CMK (cell line): ENCODE results near the gene CLDN9.
A peak's percentile ranks its signal among the peaks of the same experiment; 100 is the strongest.

Experiments used
- DNase-seq: peaks from one replicate; pipeline ENCODE4 v3.0.0-alpha.2; 2010; ENCODE audit warnings: low read depth

CLDN9 gene

DNA sequence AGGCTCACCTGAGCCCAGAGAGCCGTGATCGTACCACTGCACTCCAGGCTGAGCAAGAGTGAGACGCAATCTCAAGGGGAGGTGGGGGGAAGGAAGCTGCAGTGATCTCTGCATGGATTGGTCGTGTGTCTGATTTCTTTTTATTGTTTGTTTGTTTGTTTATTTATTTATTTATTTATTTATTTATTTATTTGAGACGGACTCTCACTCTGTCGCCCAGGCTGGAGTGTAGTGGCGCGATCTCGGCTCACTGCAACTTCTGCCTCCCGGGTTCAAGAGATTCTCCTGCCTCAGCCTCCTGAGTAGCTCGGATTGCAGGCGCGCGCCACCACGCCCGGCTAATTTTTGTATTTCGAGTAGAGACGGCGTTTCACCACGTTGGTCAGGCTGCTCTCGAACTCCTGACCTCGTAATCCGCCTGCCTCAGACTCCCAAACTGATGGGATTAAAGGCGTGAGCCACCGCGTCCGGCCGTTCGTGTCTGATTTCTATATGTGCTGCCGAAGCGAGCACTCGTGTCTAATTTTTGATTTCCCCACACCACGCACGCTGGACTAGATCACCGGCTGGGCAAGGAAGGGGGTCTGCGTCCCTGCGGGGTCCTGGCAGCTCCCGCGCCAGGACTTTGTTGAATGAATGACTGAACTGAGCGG, 7.0 kb downstream of the CLDN9 start:
- no peak for DNase-seq

- DNase-seq, result no peak
Measured at GRCh38 chr16:3020247-3020603, 7.5 kb downstream of the CLDN9 start, which contains the start of gene TNFRSF12A. TNFRSF12A (plus strand) TSS chr16:3020368; CDS start chr16:3020398, 30 bp downstream.

- no peak for DNase-seq
Measured at GRCh38 chr16:3020604-3021448, 8.1 kb downstream of the CLDN9 start.

DNA sequence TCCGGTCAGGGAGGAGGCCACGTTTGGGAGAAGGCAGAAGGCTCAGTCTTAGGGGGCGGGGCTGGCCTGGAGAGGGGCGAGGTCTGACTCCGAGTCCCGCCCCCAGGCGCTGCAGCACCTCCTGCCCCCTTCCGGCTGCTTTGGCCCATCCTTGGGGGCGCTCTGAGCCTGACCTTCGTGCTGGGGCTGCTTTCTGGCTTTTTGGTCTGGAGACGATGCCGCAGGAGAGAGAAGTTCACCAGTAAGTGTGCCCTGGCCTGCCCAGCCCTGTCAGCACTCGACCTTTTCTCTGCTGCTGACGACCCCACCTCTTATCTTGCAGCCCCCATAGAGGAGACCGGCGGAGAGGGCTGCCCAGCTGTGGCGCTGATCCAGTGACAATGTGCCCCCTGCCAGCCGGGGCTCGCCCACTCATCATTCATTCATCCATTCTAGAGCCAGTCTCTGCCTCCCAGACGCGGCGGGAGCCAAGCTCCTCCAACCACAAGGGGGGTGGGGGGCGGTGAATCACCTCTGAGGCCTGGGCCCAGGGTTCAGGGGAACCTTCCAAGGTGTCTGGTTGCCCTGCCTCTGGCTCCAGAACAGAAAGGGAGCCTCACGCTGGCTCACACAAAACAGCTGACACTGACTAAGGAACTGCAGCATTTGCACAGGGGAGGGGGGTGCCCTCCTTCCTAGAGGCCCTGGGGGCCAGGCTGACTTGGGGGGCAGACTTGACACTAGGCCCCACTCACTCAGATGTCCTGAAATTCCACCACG, 8.9 kb downstream of the CLDN9 start:
- DNase-seq, result no peak

DNA sequence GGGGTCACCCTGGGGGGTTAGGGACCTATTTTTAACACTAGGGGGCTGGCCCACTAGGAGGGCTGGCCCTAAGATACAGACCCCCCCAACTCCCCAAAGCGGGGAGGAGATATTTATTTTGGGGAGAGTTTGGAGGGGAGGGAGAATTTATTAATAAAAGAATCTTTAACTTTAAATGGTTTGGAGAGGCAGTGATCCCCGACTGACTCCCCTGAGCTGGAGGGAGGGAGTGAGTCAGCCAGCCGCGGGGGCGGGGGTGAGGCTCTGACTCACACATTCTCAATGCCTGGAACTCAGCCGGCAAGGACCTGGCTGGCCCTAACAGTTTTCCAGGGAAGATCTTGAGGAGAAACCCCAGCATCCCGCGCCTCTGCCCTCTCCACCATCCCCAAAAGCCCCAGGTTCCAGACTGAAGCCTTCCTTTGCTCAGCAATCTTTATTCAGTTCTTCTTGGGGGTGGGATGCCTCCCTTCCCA, 9.5 kb downstream of the CLDN9 start:
- no peak for DNase-seq

GRCh38 chr16:3022684-3023414, 10.1 kb downstream of the CLDN9 start:
- no peak for DNase-seq

DNA sequence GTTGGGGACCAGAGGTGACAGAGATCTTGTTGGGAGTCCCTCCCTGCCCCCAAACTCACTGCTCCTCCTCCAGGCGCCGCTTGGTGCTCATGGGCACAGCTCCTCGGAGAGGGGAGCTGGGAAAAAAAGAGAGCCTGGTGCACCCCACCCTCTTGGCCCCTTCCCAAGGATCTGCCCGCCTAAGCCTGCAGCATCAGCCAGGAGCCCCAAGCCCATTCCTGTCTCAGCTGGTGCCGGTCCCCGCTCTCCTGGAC, 10.6 kb downstream of the CLDN9 start:
- no peak for DNase-seq

DNA sequence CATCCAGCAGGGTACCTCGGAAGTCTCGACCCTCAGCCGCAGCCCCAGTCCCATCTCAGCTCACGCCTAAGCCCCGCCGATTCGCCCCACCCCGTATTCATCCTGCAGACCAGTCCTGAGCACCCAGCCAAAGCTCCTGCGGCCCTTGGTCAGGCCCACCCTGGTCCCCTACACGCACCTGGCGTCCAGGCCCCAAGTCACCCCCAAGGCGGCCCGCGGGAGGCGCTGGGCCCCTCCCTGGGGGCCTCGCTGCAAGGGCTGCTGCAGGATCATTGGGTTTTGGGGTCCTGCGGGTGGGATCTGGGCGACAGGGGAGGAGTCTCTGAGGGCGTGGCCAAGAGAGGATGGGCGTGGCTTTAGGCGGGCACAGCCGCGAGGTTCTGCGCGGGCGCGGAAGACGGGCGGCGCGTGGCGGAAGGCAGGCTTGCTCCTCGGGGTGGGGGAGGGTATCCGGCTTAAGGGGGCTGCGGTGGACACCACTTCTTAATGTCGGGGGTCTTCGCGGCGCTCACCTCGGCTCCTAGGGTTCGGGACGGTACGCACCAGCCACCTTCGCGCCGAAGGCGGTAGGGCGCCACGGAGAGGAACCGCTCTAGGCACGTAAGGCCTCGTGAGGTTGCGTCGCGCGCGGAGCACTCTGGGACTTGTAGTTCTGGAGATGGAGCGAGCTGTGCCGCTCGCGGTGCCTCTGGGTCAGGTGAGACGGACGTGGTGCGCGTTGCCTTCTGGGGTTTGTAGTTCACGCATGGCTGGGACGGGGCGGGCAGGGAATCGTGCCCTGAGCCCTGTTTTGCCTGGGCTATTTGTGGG, 11.2 kb downstream of the CLDN9 start, which contains the start of the genes HCFC1R1 and THOC6:
Gene HCFC1R1 (minus strand): TSS at position 274 of the 810 bp plus-strand sequence. CDS start 1 bp downstream, at position 273.
Gene THOC6 (plus strand): TSS at position 367 of the 810 bp plus-strand sequence. CDS start 292 bp downstream, at position 659.
- DNase-seq, result peak; percentile 97

GRCh38 chr16:3025032-3026002, 12.6 kb downstream of the CLDN9 start:
- DNase-seq, result no peak

DNA sequence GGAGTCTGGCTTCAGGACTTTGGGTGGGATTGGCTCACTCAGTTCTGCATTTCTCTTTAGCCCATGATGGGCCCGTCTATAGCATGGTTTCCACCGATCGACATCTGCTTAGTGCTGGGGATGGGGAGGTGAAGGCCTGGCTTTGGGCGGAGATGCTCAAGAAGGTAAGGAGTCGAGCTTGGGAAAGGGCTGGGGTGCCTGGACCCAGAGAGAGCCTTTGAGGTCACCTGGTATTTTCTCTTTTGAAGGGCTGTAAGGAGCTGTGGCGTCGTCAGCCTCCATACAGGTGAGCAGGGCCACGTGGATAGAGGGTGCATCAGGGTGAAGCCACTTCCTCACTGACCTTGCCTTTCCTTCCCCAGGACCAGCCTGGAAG, 13.3 kb downstream of the CLDN9 start:
- DNase-seq, result no peak

- DNase-seq, result no peak
Measured at GRCh38 chr16:3026609-3027488, 14.1 kb downstream of the CLDN9 start.

GRCh38 chr16:3027489-3027795, 14.7 kb downstream of the CLDN9 start:
- DNase-seq, result no peak

- no peak for DNase-seq
Measured at GRCh38 chr16:3027983-3028715, 15.4 kb downstream of the CLDN9 start.

GRCh38 chr16:3028716-3029319, 16.1 kb downstream of the CLDN9 start:
- DNase-seq, result no peak

GRCh38 chr16:3029491-3030221, 16.9 kb downstream of the CLDN9 start:
- no peak for DNase-seq

DNA sequence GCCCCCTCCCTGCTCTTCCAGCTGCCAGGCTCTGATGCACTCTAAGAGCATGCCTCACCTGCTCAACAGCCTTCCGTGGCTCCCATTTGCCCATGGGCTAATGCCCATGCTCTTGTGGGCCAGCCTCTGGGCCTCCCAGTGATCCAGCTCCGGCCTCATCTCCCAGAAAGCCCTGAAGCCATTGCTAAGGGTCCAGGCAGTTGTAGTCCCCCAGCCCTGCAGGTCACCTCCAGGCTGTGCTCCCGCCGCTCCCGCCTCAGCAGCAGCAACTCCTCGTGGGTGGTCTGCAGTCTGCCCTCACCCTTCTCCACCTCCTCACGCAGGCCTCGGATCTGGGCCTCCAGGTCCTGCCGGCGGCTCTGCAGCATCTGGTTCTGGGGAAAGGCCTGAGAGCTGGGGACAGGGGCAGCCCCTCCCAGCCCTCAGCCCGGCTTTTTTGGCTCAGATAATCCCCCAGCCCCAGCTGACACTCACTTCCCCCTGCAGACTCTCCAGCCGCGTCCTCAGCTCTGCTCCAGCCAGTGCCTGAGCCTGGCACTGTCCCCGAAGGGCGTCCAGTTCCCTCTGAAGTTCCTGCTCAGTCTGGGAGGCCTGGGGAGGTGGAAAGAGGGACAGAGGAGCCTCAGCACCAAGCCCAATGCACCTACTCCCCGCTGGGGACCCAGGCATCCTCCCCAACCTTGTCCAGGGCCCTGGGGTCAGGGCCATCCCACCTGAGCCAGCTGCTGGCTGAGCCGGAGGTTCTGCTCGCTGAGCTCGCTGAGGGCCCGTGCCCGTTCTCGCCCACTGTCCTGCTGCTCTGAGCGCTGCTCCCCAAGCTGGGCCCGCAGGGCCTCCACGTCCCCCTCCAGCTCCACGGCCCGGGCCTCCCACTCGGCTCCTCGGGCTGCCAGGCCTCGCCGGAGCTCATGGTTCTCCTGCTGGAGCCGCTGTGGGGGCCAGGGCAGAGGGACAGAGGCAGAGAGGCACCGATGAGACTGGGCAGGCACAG, 17.8 kb downstream of the CLDN9 start:
- DNase-seq, result no peak
